Transverse colon (tissue), 4 donors: ENCODE results near the gene DHRSX.

Source experiments
- CTCF ChIP-seq, 5 experiments: fragments of 200-600 bp in 3 of 5; fragments of 450-650 bp in 2 of 5; sonication (generic) in 3 of 5; IDR thresholded peaks; 1 replicate in 2 of 5; 2 replicates in 3 of 5; pipeline ENCODE4 v1.5.1; 2016 to 2017; ENCODE audit warnings: antibody characterized with exemption in 5 of 5, inconsistent platforms in 3 of 5, mild to moderate bottlenecking in 2 of 5, moderate library complexity in 1 of 5
- EP300 ChIP-seq: sonication (generic); formaldehyde crosslinking; IDR thresholded peaks from one replicate; pipeline ENCODE4 v1.6.1; 2017; ENCODE audit warnings: antibody characterized with exemption, low read depth
- POLR2A ChIP-seq: fragments of 450-650 bp; IDR thresholded peaks from one replicate; pipeline ENCODE4 v1.6.1; 2016; ENCODE audit warnings: antibody characterized with exemption, mild to moderate bottlenecking, moderate library complexity
- POLR2AphosphoS5 ChIP-seq, 3 donors: sonication (generic); formaldehyde crosslinking; IDR thresholded peaks; one replicate each; pipeline ENCODE4 v1.6.1; 2016; ENCODE audit warnings: antibody characterized with exemption in 3 of 3

GRCh38 chrX:2549876-2550275 lies 49.1 kb upstream of the DHRSX start:
- TF ChIP-seq CTCF (IDR thresholded peaks at IDR 0.05) (no peak), EP300 (no peak), POLR2A (no peak), POLR2AphosphoS5 (IDR thresholded peaks at IDR 0.05) (no peak)
